ENCODE data around the gene TTC29. TPM values are rescaled to one million over a fixed set of nuclear protein-coding genes. Genes with fewer than 3 reads are reported as not detected.
"Not testable (repeated sequence)": the region's sequence is repeated elsewhere in the genome, so short reads cannot be mapped to it uniquely, and the experiment has no call there.

The TTC29 gene
- total RNA-seq, 1 experiment from 2014 or later = not detected

GRCh38 chr4:146890301-146890700 is 55.4 kb downstream of the TTC29 start:
- in situ Hi-C loops (cut with HindIII; ENCODE audit: low sequenced_read_pairs) = no loop called here
- no peak for DNase-seq (ENCODE audit: low spot score)

DNA sequence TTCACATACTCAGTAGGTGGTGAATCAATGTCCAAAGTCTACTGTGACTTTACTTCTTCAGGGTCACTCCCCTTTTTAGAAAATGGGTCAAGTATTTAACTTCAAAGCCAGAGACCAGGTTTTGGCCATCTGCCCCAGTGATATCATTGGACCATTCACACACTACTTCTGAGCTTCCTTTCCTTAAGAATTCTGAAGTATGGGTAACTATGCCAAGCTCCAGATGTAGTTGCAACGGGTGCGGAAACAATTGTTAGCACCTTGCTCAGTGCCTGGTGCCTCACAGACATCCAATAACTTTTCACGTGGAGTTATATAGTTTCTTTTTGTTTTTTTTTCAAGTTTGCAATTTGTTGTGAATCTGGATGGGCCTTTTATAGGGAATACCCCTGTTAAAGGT is 62.6 kb downstream of the TTC29 start:
- DNase-seq (ENCODE audit: low spot score) = no peak
- in situ Hi-C loops (cut with HindIII; ENCODE audit: low sequenced_read_pairs) = no loop called here

- in situ Hi-C loops (cut with HindIII; ENCODE audit: low sequenced_read_pairs) = no loop called here
- DNase-seq (ENCODE audit: low spot score) = no peak
Observed at GRCh38 chr4:146857298-146857697, 88.4 kb downstream of the TTC29 start.

- in situ Hi-C loops (cut with HindIII; ENCODE audit: low sequenced_read_pairs) = no loop called here
Observed at GRCh38 chr4:146855761-146856160, 89.9 kb downstream of the TTC29 start.

DNA sequence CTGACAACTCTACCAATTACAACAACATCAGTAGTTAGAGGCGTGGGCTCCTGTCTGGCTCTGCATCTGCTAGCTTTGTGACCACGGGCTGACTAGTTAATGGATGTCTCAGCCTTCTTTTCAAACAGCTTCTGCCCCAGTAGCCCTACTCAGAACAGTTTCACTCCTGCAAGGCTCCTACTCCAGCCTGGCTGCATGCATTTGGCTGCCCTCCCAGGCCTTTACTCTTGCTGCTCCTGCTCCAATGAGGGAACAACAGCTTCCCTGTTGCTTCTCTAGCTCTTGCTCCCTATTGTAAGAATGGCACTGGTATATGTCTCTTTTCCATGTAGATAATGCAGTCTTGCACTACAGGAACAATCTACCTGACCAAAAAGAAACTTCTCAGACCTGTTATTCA is 93.3 kb downstream of the TTC29 start:
- in situ Hi-C loops (cut with HindIII; ENCODE audit: low sequenced_read_pairs) = no loop called here
- DNase-seq (ENCODE audit: low spot score) = peak; percentile 9

More at GRCh38 chr4:146855761-146856160, 89.9 kb downstream of the TTC29 start:
- no peak for DNase-seq (ENCODE audit: low spot score)

DNA sequence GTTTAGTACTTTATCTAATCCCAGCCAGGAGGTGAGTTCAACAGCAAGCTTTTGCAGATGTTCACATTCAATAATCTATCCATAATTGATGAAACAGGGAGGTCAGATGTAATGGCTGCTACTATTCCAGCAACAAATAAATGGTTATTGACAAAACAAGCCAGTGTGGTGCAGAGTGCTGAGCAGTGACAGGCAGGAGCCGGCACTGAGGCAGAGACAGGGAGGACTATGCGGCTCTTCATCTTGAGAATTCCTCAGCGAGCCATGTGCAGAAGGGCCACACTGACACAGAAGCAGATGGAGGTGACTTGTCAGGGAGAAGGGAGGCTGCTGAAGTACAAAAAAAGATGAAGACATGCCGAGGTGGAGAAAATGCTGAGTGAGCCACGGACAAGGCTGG is 98.3 kb downstream of the TTC29 start:
- in situ Hi-C loops (cut with HindIII; ENCODE audit: low sequenced_read_pairs) = no loop called here
- no peak for DNase-seq (ENCODE audit: low spot score)

DNA sequence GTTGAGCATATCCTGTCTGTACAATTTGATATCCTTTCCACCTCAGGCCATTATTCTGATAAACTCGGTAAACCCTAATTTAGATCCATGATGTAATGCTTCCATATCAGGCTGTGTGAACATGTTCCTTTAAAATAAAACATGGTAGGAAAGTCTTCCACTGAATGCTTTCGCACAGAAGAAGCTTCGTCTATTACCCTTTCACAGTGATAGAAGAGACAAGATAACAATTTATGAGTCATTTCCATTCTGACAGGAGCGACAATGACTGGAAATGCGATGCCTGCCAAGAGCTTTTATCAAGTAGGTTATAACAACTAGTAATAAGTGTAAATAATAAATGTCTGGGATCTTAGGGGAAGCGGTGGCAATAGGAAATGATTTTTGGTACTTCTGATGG is 98.8 kb downstream of the TTC29 start:
- in situ Hi-C loops (cut with HindIII; ENCODE audit: low sequenced_read_pairs) = no loop called here
- DNase-seq (ENCODE audit: low spot score) = no peak

DNA sequence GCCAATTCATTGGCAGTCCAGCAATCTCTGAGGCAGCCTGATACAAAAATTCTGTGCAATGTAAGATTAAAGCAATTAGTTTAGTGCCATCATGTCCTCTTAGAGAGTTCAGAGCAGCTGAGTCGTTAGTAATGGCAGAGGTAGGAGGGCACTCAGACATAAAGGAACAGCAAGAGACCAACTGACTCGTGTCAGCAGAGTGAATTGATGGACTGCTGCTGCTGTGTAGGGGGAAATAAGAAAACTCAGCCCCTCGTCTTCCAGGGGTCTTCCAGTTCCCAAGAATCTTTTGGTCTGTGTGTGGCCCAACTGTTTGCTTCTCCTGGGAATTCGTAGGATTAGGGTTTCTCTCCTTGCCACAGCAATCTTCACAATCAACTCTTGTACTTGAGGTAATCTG is 100.9 kb downstream of the TTC29 start:
- DNase-seq (ENCODE audit: low spot score) = no peak
- in situ Hi-C loops (cut with HindIII; ENCODE audit: low sequenced_read_pairs) = no loop called here

- in situ Hi-C loops (cut with HindIII; ENCODE audit: low sequenced_read_pairs) = no loop called here
- DNase-seq (ENCODE audit: low spot score) = no peak
Observed at GRCh38 chr4:146842876-146843275, 102.8 kb downstream of the TTC29 start.

DNA sequence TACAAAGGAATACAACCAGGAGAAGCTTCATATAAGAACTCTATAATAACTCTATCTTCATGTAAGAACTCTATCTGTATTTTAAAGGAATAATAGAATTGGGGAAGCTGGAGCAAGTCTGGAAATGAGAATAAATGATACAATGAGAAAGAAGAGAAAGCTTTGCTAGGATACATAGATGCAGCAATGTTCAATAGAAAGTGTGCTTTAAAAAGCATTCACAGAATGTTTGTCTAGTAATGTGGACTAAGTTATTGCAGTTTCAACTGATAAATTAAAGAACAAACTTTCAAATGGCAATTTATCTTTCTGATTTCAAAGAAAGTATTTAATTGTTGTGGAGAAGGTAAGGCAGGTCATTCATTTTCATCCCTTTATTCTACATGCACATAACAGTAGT is 104.9 kb downstream of the TTC29 start:
- DNase-seq (ENCODE audit: low spot score) = no peak
- in situ Hi-C loops (cut with HindIII; ENCODE audit: low sequenced_read_pairs) = no loop called here

DNA sequence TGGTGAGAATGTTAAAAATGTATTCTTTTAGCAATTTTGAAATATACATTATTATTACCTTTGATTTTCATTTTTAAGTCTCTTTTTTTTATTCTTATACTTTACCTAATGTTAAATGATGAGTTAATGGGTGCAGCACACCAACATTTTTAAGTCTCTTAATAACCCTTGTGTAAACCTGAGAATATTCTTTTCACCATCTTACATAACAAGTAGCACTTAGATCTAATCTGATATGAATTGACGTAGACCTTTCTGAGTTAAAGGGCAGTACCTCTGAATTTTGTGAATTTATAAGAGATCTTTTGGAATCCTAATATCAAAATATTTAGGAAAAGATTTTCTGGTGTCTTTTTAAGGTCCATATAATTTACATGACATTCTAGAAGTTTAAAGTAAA is 110.6 kb downstream of the TTC29 start:
- in situ Hi-C loops (cut with HindIII; ENCODE audit: low sequenced_read_pairs) = no loop called here
- no peak for DNase-seq (ENCODE audit: low spot score)

DNA sequence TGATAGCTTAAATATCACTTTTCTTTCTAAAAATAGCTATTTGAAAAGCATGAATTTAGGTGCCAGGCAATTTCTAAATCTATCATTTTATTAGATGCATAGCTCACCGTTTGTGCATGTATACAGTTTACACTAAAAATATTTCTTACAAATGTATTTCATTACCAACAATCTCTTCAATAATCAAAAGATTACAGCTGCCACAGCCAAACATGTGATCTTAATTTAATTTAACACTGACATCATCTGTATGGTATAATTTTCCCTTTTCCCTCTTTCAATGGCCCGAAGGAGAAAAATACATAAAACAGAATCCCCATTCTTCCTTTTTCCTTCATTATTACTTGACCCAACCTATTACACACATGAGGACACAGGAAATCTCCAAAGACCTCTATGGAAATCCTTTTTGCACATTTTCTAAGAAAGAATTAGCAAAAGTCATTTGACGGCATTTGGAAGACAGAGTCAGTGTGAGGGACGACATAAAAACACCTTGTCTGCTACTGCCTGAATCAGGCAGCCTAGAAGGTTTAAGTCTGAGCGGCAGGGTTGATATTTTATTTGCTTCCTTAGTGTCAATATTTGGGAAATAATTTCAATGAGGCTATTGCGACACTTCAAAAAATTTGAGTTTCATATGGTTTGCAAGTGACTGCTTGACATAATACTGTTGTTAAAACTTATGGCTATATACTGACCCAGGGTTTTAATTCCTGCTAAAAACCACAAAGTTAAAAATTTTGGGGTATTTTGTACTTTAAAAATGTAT is 111.2 kb downstream of the TTC29 start:
- in situ Hi-C loops (cut with HindIII; ENCODE audit: low sequenced_read_pairs) = no loop called here
- no peak for DNase-seq (ENCODE audit: low spot score)

GRCh38 chr4:146833530-146833929 is 112.1 kb downstream of the TTC29 start:
- in situ Hi-C loops (cut with HindIII; ENCODE audit: low sequenced_read_pairs) = no loop called here

GRCh38 chr4:146822980-146823379 is 122.7 kb downstream of the TTC29 start:
- DNase-seq (ENCODE audit: low spot score); in situ Hi-C loops (cut with HindIII; ENCODE audit: low sequenced_read_pairs): not testable (repeated sequence)

More at GRCh38 chr4:146833530-146833929, 112.1 kb downstream of the TTC29 start:
- DNase-seq (ENCODE audit: low spot score) = no peak

GRCh38 chr4:146814750-146815149 is 130.9 kb downstream of the TTC29 start:
- DNase-seq (ENCODE audit: low spot score) = no peak
- in situ Hi-C loops (cut with HindIII; ENCODE audit: low sequenced_read_pairs) = no loop called here

DNA sequence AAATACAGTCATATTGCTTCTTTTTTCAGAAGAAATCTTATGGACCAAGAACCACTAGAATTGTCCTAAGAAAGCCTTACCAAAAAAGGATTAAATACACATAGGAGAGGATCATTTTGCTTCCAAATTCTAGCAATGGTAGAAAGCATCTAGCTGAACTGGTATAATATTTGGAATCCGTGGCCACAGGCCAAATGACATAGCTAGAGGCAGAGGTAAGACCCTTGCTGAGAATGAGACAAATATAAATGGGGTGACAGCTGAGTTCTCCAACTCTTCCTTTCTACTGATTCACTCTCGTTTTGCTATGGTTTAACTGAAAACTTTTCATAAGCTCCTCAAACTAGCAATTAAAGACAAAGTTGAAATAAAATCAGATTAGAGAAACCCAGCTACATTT is 150.0 kb downstream of the TTC29 start:
- in situ Hi-C loops (cut with HindIII; ENCODE audit: low sequenced_read_pairs) = no loop called here

DNA sequence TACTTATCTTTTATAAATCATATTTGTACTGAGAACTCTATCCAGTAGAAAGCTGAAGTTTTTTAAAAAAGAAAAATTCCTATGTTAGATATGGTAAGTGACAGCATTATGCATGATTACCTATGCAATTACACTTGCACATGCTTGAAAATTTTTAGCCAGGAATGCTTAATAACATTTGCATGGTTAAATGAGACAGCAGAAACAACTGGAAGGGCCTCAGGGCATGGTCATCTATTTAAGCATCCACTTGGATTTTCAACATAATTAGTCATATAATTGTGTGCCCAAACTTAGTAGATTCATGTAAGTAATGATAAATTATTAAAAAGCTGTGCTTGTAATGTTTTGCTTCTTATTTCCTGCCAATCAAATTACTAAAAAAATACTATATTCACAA is 151.9 kb downstream of the TTC29 start:
- DNase-seq (ENCODE audit: low spot score) = no peak
- in situ Hi-C loops (cut with HindIII; ENCODE audit: low sequenced_read_pairs) = no loop called here

More for the DNA sequence above, 150.0 kb downstream of the TTC29 start:
- DNase-seq (ENCODE audit: low spot score) = no peak

- DNase-seq (ENCODE audit: low spot score) = no peak
- in situ Hi-C loops (cut with HindIII; ENCODE audit: low sequenced_read_pairs) = no loop called here
Observed at GRCh38 chr4:146791439-146791838, 154.2 kb downstream of the TTC29 start.

GRCh38 chr4:146790515-146790914 is 155.1 kb downstream of the TTC29 start:
- DNase-seq (ENCODE audit: low spot score) = no peak
- in situ Hi-C loops (cut with HindIII; ENCODE audit: low sequenced_read_pairs) = no loop called here

- in situ Hi-C loops (cut with HindIII; ENCODE audit: low sequenced_read_pairs) = no loop called here
- DNase-seq (ENCODE audit: low spot score) = no peak
Observed at GRCh38 chr4:146787731-146788130, 157.9 kb downstream of the TTC29 start.

DNA sequence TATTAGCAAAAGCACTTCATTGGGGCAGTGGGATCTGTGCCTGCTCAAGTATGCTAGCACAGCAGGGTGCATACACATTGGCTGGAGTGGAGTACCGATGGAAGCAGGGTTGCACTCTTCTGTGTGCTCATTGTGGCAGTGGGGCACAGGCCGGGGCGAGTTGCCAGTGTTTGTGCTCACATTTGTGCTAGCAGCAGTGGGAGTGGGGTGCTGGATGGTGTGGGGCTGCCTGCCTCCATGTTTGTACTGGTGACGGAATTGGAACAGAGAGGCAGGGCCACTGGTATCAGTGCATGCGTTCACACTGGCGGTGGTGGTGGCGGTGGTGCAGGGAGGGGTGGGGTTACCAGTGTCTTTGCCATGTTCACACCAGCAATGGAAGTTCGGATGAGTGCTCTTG is 169.0 kb downstream of the TTC29 start:
- no peak for DNase-seq (ENCODE audit: low spot score)
- in situ Hi-C loops (cut with HindIII; ENCODE audit: low sequenced_read_pairs) = no loop called here

All from G401 (cell line).